Neural progenitor cell (in vitro differentiated cells): Measurements from ENCODE around the gene BCL2L13. TPM values are rescaled to one million over a fixed set of nuclear protein-coding genes. Genes with fewer than 3 reads are reported as not detected.

Experiments used
- DNase-seq: peaks from one replicate; pipeline ENCODE4 v3.0.0-alpha.2; 2016; ENCODE audit warnings: low spot score
- H2AFZ ChIP-seq: fragments of 200-600 bp; sonication (generic); replicated peaks from 2 replicates; pipeline ENCODE4 v1.6.1; 2016; ENCODE audit warnings: antibody characterized with exemption
- H3F3A ChIP-seq: fragments of 200-600 bp; sonication (generic); 2 replicates; pipeline ENCODE4 v1.6.1; 2016; ENCODE audit warnings: antibody characterized with exemption, low read depth
- H3K27ac ChIP-seq: fragments of 200-600 bp; sonication (generic); 2 replicates; pipeline ENCODE4 v1.5.1; 2016; ENCODE audit warnings: mild to moderate bottlenecking
- H3K27me3 ChIP-seq: fragments of 200-600 bp; sonication (generic); 2 replicates; pipeline ENCODE4 v1.6.1; 2016; ENCODE audit warnings: mild to moderate bottlenecking, moderate library complexity
- H3K36me3 ChIP-seq: fragments of 200-600 bp; sonication (generic); 2 replicates; pipeline ENCODE4 v1.5.1; 2016
- H3K4me1 ChIP-seq: fragments of 200-600 bp; sonication (generic); 2 replicates; pipeline ENCODE4 v1.6.1; 2016; ENCODE audit warnings: mixed run types
- H3K4me2 ChIP-seq: fragments of 200-600 bp; sonication (generic); 2 replicates; pipeline ENCODE4 v1.6.1; 2016
- H3K4me3 ChIP-seq: fragments of 200-600 bp; sonication (generic); 2 replicates; pipeline ENCODE4 v1.5.1; 2016
- H3K79me2 ChIP-seq: fragments of 200-600 bp; sonication (generic); 2 replicates; pipeline ENCODE4 v1.6.1; 2016; ENCODE audit warnings: low read depth
- H3K9ac ChIP-seq: fragments of 200-600 bp; sonication (generic); 2 replicates; pipeline ENCODE4 v1.6.1; 2016
- H3K9me3 ChIP-seq: fragments of 200-600 bp; sonication (generic); 2 replicates; pipeline ENCODE4 v1.5.1; 2016; ENCODE audit warnings: low read depth
- H4K20me1 ChIP-seq: fragments of 200-600 bp; sonication (generic); 2 replicates; pipeline ENCODE4 v1.6.1; 2016; ENCODE audit warnings: low read depth
- H3K27ac Mint-ChIP-seq: 3 replicates; pipeline ENCODE4 v1.8.0; 2021; ENCODE audit warnings: mixed read lengths
- H3K27me3 Mint-ChIP-seq: 2 replicates; pipeline ENCODE4 v1.8.0; 2022; ENCODE audit warnings: low read depth, mild to moderate bottlenecking, inconsistent platforms, moderate library complexity, mixed read lengths; ENCODE audit not compliant: insufficient read depth
- H3K36me3 Mint-ChIP-seq: 3 replicates; pipeline ENCODE4 v1.8.0; 2021; ENCODE audit warnings: mixed read lengths
- H3K4me1 Mint-ChIP-seq: 3 replicates; pipeline ENCODE4 v1.8.0; 2021; ENCODE audit warnings: mixed read lengths
- H3K4me3 Mint-ChIP-seq: 3 replicates; pipeline ENCODE4 v1.8.0; 2021; ENCODE audit warnings: mild to moderate bottlenecking, moderate library complexity, mixed read lengths
- H3K9me3 Mint-ChIP-seq: 3 replicates; pipeline ENCODE4 v1.8.0; 2020; ENCODE audit warnings: mixed read lengths
- EZH2 ChIP-seq: fragments of 200-600 bp; sonication (generic); IDR thresholded peaks from 2 replicates; pipeline ENCODE4 v1.6.1; 2017; ENCODE audit warnings: antibody characterized with exemption, mild to moderate bottlenecking, moderate library complexity
- EZH2phosphoT487 ChIP-seq: fragments of 200-600 bp; sonication (generic); IDR thresholded peaks from 2 replicates; pipeline ENCODE4 v1.6.1; 2017; ENCODE audit warnings: antibody characterized with exemption
- total RNA-seq: library from RNA; depleted of rRNA; stranded (reverse); fragments of >200 nt; gene quantifications from 2 replicates; pipeline ENCODE4 v1.2.3, GENCODE V29; 2015; ENCODE audit warnings: low replicate concordance
- TF ChIP-seq, protein P1 (sequence below): fragments of 200-600 bp; sonication (generic); IDR thresholded peaks from 2 replicates; pipeline ENCODE4 v1.5.1; 2017; ENCODE audit warnings: antibody characterized with exemption, mild to moderate bottlenecking

The BCL2L13 gene
- total RNA-seq, 1 donor from 2014 or later = 47.7 TPM

DNA sequence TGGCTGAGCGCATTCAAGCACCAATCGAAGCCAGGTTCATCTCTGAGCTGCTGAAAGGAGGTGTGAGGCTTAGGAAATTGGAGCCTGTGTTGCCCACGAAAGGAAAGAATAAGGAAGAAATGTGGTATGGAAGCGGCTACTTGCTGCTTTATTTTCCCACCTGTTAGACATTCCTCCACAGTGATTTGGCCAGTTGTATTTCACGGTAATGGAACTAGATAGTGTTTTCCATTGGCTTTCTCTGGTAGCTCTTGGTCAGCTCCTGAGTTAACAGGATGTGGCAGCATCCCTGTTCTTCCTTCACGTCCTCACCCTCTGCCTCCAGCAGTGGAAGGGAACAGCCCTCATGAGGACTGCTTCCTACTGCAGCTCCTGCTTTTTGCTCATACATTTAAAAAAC lies 91.0 kb downstream of the BCL2L13 start:
- no peaks in the 10 kb centered on the region for H3K36me3 ChIP-seq
- DNase-seq = no peak

DNA sequence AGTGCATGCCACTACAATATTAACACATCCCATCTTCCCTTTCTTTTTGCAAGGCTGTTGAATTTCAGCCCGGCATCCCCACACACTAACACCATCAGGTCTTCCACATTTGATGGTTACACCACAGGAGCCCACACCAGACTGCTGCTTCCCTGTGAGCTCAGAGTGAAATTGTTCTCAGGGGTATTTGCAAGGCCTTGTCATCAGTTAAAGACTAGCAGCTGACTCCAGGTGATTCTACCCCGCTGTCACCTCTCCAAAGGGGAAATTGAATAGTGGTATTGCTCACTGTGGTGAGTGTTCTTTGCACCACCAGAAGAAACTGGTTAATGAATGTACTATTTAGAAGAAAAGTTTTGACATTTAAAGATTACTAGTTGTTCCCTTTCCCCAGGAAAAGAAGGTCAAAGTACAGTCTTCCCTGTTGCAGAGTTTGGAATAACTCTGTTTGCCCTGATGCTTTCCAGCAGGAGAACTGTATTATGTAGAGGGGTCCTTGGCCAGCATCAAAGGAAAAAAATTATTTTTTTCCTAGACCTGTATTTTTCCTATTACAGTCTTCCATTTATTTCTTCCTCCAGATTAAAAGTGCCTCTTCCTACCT lies 93.8 kb downstream of the BCL2L13 start:
- Histone ChIP-seq H3K4me3 (no peak overlapping the region), H3K27ac (no peak overlapping the region), H4K20me1 (no peaks in the 10 kb centered on the region), H3K36me3 (no peaks in the 10 kb centered on the region), H3K4me2 (no peak overlapping the region), H3K27me3 (no peaks in the 10 kb centered on the region), H3F3A (no peaks in the 10 kb centered on the region), H3K4me1 (no peaks in the 10 kb centered on the region), H3K79me2 (no peaks in the 10 kb centered on the region), H3K9me3 (no peaks in the 10 kb centered on the region), H2AFZ (no peak overlapping the region), H3K9ac (no peak overlapping the region)
- no peaks in the 10 kb centered on the region for H3K4me1 Mint-ChIP-seq
- no peaks in the 10 kb centered on the region for H3K9me3 Mint-ChIP-seq
- peaks cover 21% of the 10 kb centered on the region for H3K36me3 Mint-ChIP-seq
- no peak overlapping the region for H3K4me3 Mint-ChIP-seq
- no peak overlapping the region for H3K27ac Mint-ChIP-seq
- no peak for TF ChIP-seq EZH2
- TF ChIP-seq, protein P1, sequence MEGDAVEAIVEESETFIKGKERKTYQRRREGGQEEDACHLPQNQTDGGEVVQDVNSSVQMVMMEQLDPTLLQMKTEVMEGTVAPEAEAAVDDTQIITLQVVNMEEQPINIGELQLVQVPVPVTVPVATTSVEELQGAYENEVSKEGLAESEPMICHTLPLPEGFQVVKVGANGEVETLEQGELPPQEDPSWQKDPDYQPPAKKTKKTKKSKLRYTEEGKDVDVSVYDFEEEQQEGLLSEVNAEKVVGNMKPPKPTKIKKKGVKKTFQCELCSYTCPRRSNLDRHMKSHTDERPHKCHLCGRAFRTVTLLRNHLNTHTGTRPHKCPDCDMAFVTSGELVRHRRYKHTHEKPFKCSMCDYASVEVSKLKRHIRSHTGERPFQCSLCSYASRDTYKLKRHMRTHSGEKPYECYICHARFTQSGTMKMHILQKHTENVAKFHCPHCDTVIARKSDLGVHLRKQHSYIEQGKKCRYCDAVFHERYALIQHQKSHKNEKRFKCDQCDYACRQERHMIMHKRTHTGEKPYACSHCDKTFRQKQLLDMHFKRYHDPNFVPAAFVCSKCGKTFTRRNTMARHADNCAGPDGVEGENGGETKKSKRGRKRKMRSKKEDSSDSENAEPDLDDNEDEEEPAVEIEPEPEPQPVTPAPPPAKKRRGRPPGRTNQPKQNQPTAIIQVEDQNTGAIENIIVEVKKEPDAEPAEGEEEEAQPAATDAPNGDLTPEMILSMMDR = no peak
- no peak for TF ChIP-seq EZH2phosphoT487
- no peak for DNase-seq
- H3K27me3 Mint-ChIP-seq = no peaks in the 10 kb centered on the region

More for the DNA sequence above, 91.0 kb downstream of the BCL2L13 start:
- Histone ChIP-seq H3K4me2 (no peak overlapping the region), H3K27me3 (no peaks in the 10 kb centered on the region), H2AFZ (no peak overlapping the region), H3K9me3 (no peaks in the 10 kb centered on the region), H3K4me3 (no peak overlapping the region), H3K4me1 (no peaks in the 10 kb centered on the region), H3K27ac (no peak overlapping the region), H3K9ac (no peak overlapping the region), H4K20me1 (no peaks in the 10 kb centered on the region), H3F3A (no peaks in the 10 kb centered on the region), H3K79me2 (no peaks in the 10 kb centered on the region)
- Mint-ChIP-seq H3K4me1 (no peaks in the 10 kb centered on the region), H3K9me3 (no peaks in the 10 kb centered on the region), H3K27ac (peak overlapping the region; percentile 62), H3K4me3 (no peak overlapping the region), H3K27me3 (peaks cover 2% of the 10 kb centered on the region), H3K36me3 (peaks cover 30% of the 10 kb centered on the region)
- TF ChIP-seq EZH2 = no peak
- TF ChIP-seq, protein P1 = no peak
- no peak for TF ChIP-seq EZH2phosphoT487

DNA sequence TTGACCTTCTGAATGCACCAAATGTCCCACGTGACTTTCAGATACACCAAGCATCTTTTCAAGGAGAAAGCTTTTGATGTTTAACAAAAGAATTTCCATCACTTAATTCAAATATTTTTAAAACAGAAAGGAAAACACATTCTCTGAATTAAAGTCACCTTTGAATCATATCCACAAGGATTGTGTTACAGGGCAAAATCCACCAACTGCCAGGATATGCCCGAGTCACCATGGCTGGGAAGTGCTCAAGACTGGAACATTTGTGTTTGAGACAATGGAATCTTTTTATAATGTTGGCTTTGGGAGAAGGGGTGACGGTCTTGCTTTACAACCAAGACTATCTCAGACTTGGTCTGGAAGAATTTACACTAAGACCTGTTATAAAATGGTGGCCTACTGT lies 94.9 kb downstream of the BCL2L13 start:
- no peak for DNase-seq
- Histone ChIP-seq H3K4me1 (no peaks in the 10 kb centered on the region), H4K20me1 (no peaks in the 10 kb centered on the region), H3K4me3 (no peak overlapping the region), H3K79me2 (no peaks in the 10 kb centered on the region), H3K9me3 (no peaks in the 10 kb centered on the region), H3K9ac (no peak overlapping the region), H3K27me3 (no peaks in the 10 kb centered on the region), H2AFZ (no peak overlapping the region), H3K4me2 (no peak overlapping the region), H3K27ac (no peak overlapping the region), H3F3A (no peaks in the 10 kb centered on the region), H3K36me3 (no peaks in the 10 kb centered on the region)
- no peaks in the 10 kb centered on the region for H3K27me3 Mint-ChIP-seq
- H3K9me3 Mint-ChIP-seq = no peaks in the 10 kb centered on the region
- no peak overlapping the region for H3K4me3 Mint-ChIP-seq
- peaks cover 14% of the 10 kb centered on the region for H3K36me3 Mint-ChIP-seq
- H3K4me1 Mint-ChIP-seq = no peaks in the 10 kb centered on the region
- TF ChIP-seq, protein P1 = no peak
- no peak overlapping the region for H3K27ac Mint-ChIP-seq
